Hepatocyte (in vitro differentiated cells): Measurements from ENCODE around the gene PEX11A. TPM values are rescaled to one million over a fixed set of nuclear protein-coding genes. Genes with fewer than 3 reads are reported as not detected.

Experiments
- DNase-seq: peaks from one replicate; pipeline ENCODE4 v3.0.0-alpha.2; 2016; ENCODE audit warnings: low spot score
- H2AFZ ChIP-seq: fragments of 200-600 bp; sonication (generic); 2 replicates; pipeline ENCODE4 v1.6.0; 2016; ENCODE audit warnings: antibody characterized with exemption, mild to moderate bottlenecking
- H3K27ac ChIP-seq: fragments of 200-600 bp; sonication (generic); 2 replicates; pipeline ENCODE4 v1.5.1; 2016; ENCODE audit warnings: mild to moderate bottlenecking
- H3K27me3 ChIP-seq: fragments of 200-600 bp; sonication (generic); 2 replicates; pipeline ENCODE4 v1.6.1; 2016
- H3K36me3 ChIP-seq: fragments of 200-600 bp; sonication (generic); replicated peaks from 2 replicates; pipeline ENCODE4 v1.5.1; 2016; ENCODE audit warnings: low read depth; ENCODE audit not compliant: insufficient read depth
- H3K4me1 ChIP-seq: fragments of 200-600 bp; sonication (generic); 2 replicates; pipeline ENCODE4 v1.5.1; 2016; ENCODE audit warnings: mild to moderate bottlenecking, moderate library complexity; ENCODE audit not compliant: insufficient read depth
- H3K4me2 ChIP-seq: fragments of 200-600 bp; sonication (generic); 2 replicates; pipeline ENCODE4 v1.6.0; 2016
- H3K4me3 ChIP-seq: fragments of 200-600 bp; sonication (generic); 2 replicates; pipeline ENCODE4 v1.5.1; 2016; ENCODE audit warnings: mild to moderate bottlenecking
- H3K79me2 ChIP-seq: fragments of 200-600 bp; sonication (generic); 2 replicates; pipeline ENCODE4 v1.6.0; 2017; ENCODE audit warnings: mild to moderate bottlenecking
- H3K9me2 ChIP-seq: fragments of 200-600 bp; sonication (generic); replicated peaks from 2 replicates; pipeline ENCODE4 v1.6.0; 2017; ENCODE audit warnings: mild to moderate bottlenecking; ENCODE audit not compliant: insufficient read depth
- H3K9me3 ChIP-seq: fragments of 200-600 bp; sonication (generic); 2 replicates; pipeline ENCODE4 v1.5.1; 2016; ENCODE audit warnings: low read depth, mild to moderate bottlenecking
- H4K20me1 ChIP-seq: fragments of 200-600 bp; sonication (generic); 2 replicates; pipeline ENCODE4 v1.6.0; 2016; ENCODE audit warnings: mild to moderate bottlenecking; ENCODE audit not compliant: insufficient read depth, poor library complexity, severe bottlenecking
- EZH2 ChIP-seq: fragments of 200-600 bp; sonication (generic); IDR thresholded peaks from 2 replicates; pipeline ENCODE4 v1.6.1; 2016; ENCODE audit warnings: antibody characterized with exemption, mild to moderate bottlenecking, borderline replicate concordance
- EZH2phosphoT487 ChIP-seq: fragments of 200-600 bp; sonication (generic); IDR thresholded peaks from one replicate; pipeline ENCODE4 v1.6.1; 2018; ENCODE audit warnings: antibody characterized with exemption, mild to moderate bottlenecking, low read depth, moderate library complexity; ENCODE audit not compliant: unreplicated experiment, severe bottlenecking
- WGBS: methylation state at CpG from one replicate; pipeline ENCODE4 v1.1.6; 2016; ENCODE audit warnings: low lambda C conversion rate; ENCODE audit errors: missing lambda C conversion rate; 5-methylcytosine and 5-hydroxymethylcytosine counted together
- polyA plus RNA-seq: library from polyadenylated mRNA; unstranded; fragments of >200 nt; fragmentation: Nextera tagmentation; extraction: Ambion mirVana; gene quantifications from 2 replicates; pipeline ENCODE4 v1.2.1, GENCODE V29; 2016
- total RNA-seq: library from RNA; depleted of rRNA; stranded (reverse); fragments of >200 nt; gene quantifications from 2 replicates; pipeline ENCODE4 v1.2.3, GENCODE V29; 2014
- TF ChIP-seq, protein P1 (sequence below): fragments of 200-600 bp; sonication (generic); IDR thresholded peaks from 2 replicates; pipeline ENCODE4 v1.5.1; 2016; ENCODE audit warnings: antibody characterized with exemption, mild to moderate bottlenecking; ENCODE audit not compliant: poor library complexity

The PEX11A gene
- total and polyA plus RNA-seq, 2 experiments from 2014 or later = 10.0 to 10.7 TPM

DNA sequence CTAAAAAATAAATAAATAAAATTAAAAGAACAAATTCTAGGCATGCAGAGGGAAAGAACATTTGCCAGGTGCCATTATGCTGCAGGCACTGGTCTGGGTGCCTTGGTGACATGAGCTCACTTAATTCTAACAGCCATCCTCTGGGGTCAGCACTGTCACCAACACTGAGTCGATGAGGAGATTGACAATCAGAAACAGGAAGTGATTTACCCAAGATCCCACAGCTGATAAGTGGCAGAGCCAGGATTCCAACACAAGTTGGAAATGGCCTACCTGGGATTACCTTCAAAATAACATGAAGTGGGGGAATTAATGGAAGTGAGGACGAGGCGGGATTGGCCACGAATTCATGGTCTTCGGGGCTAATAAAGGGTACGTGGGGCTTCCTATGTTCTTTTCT is 14.9 kb downstream of the PEX11A start:
- H3K4me1 ChIP-seq = no peaks in the 10 kb centered on the region
- no peaks in the 10 kb centered on the region for H4K20me1 ChIP-seq
- H3K9me3 ChIP-seq = no peaks in the 10 kb centered on the region
- no peak overlapping the region for H3K4me2 ChIP-seq
- no peaks in the 10 kb centered on the region for H3K36me3 ChIP-seq
- H3K9me2 ChIP-seq = no peaks in the 10 kb centered on the region
- no peaks in the 10 kb centered on the region for H3K79me2 ChIP-seq
- 81% methylated on average over 6 of the region's 6 CpGs for WGBS
- DNase-seq = no peak
- H3K4me3 ChIP-seq = no peak overlapping the region
- no peak overlapping the region for H3K27ac ChIP-seq
- TF ChIP-seq, protein P1, sequence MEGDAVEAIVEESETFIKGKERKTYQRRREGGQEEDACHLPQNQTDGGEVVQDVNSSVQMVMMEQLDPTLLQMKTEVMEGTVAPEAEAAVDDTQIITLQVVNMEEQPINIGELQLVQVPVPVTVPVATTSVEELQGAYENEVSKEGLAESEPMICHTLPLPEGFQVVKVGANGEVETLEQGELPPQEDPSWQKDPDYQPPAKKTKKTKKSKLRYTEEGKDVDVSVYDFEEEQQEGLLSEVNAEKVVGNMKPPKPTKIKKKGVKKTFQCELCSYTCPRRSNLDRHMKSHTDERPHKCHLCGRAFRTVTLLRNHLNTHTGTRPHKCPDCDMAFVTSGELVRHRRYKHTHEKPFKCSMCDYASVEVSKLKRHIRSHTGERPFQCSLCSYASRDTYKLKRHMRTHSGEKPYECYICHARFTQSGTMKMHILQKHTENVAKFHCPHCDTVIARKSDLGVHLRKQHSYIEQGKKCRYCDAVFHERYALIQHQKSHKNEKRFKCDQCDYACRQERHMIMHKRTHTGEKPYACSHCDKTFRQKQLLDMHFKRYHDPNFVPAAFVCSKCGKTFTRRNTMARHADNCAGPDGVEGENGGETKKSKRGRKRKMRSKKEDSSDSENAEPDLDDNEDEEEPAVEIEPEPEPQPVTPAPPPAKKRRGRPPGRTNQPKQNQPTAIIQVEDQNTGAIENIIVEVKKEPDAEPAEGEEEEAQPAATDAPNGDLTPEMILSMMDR = no peak
- TF ChIP-seq EZH2phosphoT487 (no peak), EZH2 (no peak)
- no peak overlapping the region for H2AFZ ChIP-seq
- H3K27me3 ChIP-seq = no peaks in the 10 kb centered on the region

DNA sequence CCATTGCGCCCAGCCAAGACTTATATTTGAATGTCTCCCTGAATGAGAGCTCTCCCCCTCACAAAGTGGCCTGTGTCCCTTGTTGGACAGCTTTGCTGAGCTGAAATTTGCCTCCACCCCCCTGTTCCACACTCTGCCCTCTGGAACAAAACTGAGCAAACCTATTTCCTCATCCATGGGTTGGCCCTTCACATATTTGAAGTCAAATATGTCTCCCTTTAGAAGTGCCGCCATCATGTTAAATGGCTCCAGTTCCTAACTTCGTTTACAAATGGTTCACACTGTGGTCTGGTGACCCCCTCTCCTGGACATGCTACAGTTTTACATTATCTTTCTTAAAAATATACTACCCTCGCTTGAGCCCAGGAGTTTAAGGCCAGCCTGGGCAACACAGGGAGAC is 16.0 kb downstream of the PEX11A start:
- TF ChIP-seq, protein P1 = no peak
- TF ChIP-seq EZH2 = no peak
- no peak for TF ChIP-seq EZH2phosphoT487

DNA sequence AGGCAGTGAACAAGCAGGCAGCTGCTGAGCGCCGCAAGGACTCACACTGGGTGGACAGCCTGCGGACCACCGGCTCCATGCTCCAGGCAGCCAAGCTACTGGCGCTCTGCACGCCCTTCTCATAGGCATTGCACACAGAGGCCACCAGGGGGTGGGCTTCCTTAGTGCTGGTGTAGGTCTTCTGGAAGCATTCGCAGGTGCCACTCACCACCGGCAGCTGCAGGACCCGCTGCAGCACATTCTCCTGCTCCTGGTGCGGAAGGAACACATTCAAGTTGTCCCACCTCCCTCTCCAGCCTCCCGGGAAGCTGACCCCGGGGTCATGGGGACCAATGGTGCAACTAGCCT is 17.4 kb downstream of the PEX11A start:
- H3K4me3 ChIP-seq = no peak overlapping the region
- no peak overlapping the region for H3K4me2 ChIP-seq
- TF ChIP-seq EZH2 (no peak), EZH2phosphoT487 (no peak)
- TF ChIP-seq, protein P1 = peak; percentile 24
- no peak overlapping the region for H2AFZ ChIP-seq
- H3K4me1 ChIP-seq = no peaks in the 10 kb centered on the region
- WGBS = 52% methylated on average over 12 of the region's 12 CpGs
- H3K79me2 ChIP-seq = no peaks in the 10 kb centered on the region
- no peaks in the 10 kb centered on the region for H3K9me2 ChIP-seq
- H3K27ac ChIP-seq = no peak overlapping the region
- no peak for DNase-seq
- no peaks in the 10 kb centered on the region for H4K20me1 ChIP-seq
- no peaks in the 10 kb centered on the region for H3K9me3 ChIP-seq
- H3K36me3 ChIP-seq = no peaks in the 10 kb centered on the region
- no peaks in the 10 kb centered on the region for H3K27me3 ChIP-seq

More for the DNA sequence above, 16.0 kb downstream of the PEX11A start:
- Histone ChIP-seq H3K27ac (no peak overlapping the region), H3K4me1 (no peaks in the 10 kb centered on the region), H3K4me3 (no peak overlapping the region), H3K9me2 (no peaks in the 10 kb centered on the region), H3K36me3 (no peaks in the 10 kb centered on the region), H3K27me3 (no peaks in the 10 kb centered on the region), H4K20me1 (no peaks in the 10 kb centered on the region), H2AFZ (no peak overlapping the region), H3K4me2 (no peak overlapping the region), H3K79me2 (no peaks in the 10 kb centered on the region), H3K9me3 (no peaks in the 10 kb centered on the region)
- no peak for DNase-seq
- 84% methylated on average over 4 of the region's 4 CpGs for WGBS
